Astrocyte (in vitro differentiated cells and primary cell): Measurements from ENCODE around the gene S100A11. TPM values are rescaled to one million over a fixed set of nuclear protein-coding genes. Genes with fewer than 3 reads are reported as not detected.
A peak's percentile ranks its signal among the peaks of the same experiment; 100 is the strongest.

ENCODE experiments used
- DNase-seq: peaks from one replicate; pipeline ENCODE4 v3.0.0-alpha.2; 2010; ENCODE audit warnings: low read depth
- FAIRE-seq: peaks from 2 replicates; lab custom pipeline; 2011; peaks lifted over from hg19 to GRCh38; lab: Jason Lieb, UNC
- H2AFZ ChIP-seq: 2 replicates; pipeline ENCODE4 v1.6.0; 2012; ENCODE audit warnings: low read depth, low read length, inconsistent platforms
- H3K27ac ChIP-seq: 2 replicates; pipeline ENCODE4 v1.5.1; 2011; ENCODE audit warnings: low read depth, low read length, inconsistent platforms
- H3K27me3 ChIP-seq: 2 replicates; pipeline ENCODE4 v1.6.0; 2011; ENCODE audit warnings: low read length, inconsistent platforms; ENCODE audit not compliant: insufficient read depth
- H3K36me3 ChIP-seq: 2 replicates; pipeline ENCODE4 v1.5.1; 2011; ENCODE audit warnings: low read length, inconsistent platforms; ENCODE audit not compliant: insufficient read depth
- H3K4me1 ChIP-seq: 2 replicates; pipeline ENCODE4 v1.5.1; 2011; ENCODE audit warnings: low read length, inconsistent platforms; ENCODE audit not compliant: insufficient read depth
- H3K4me2 ChIP-seq: 2 replicates; pipeline ENCODE4 v1.6.0; 2012; ENCODE audit warnings: low read length, inconsistent platforms
- H3K4me3 ChIP-seq: 2 replicates; pipeline ENCODE4 v1.5.1; 2011; ENCODE audit warnings: low read depth, mild to moderate bottlenecking, low read length, inconsistent platforms; ENCODE audit not compliant: insufficient read depth
- H3K79me2 ChIP-seq: 2 replicates; pipeline ENCODE4 v1.6.0; 2012; ENCODE audit warnings: mild to moderate bottlenecking, low read length, inconsistent platforms; ENCODE audit not compliant: insufficient read depth
- H3K9ac ChIP-seq: 2 replicates; pipeline ENCODE4 v1.6.0; 2012; ENCODE audit warnings: mild to moderate bottlenecking, low read length, inconsistent platforms
- H3K9me3 ChIP-seq: 2 replicates; pipeline ENCODE4 v1.5.1; 2012; ENCODE audit warnings: low read depth, mild to moderate bottlenecking, low read length, inconsistent platforms; ENCODE audit not compliant: insufficient read depth
- H4K20me1 ChIP-seq: 2 replicates; pipeline ENCODE4 v1.6.0; 2012; ENCODE audit warnings: low read length, inconsistent platforms; ENCODE audit not compliant: insufficient read depth
- H3K27ac Mint-ChIP-seq: one replicate; pipeline ENCODE4 v1.8.0; 2021; ENCODE audit warnings: mild to moderate bottlenecking, mixed read lengths; ENCODE audit not compliant: unreplicated experiment
- H3K27me3 Mint-ChIP-seq: one replicate; pipeline ENCODE4 v1.8.0; 2021; ENCODE audit warnings: low read depth, mixed read lengths; ENCODE audit not compliant: unreplicated experiment
- H3K36me3 Mint-ChIP-seq: one replicate; pipeline ENCODE4 v1.8.0; 2021; ENCODE audit warnings: low read depth, mixed read lengths; ENCODE audit not compliant: unreplicated experiment
- H3K4me1 Mint-ChIP-seq: one replicate; pipeline ENCODE4 v1.8.0; 2021; ENCODE audit warnings: low read depth, mixed read lengths; ENCODE audit not compliant: unreplicated experiment
- H3K4me3 Mint-ChIP-seq: one replicate; pipeline ENCODE4 v1.8.0; 2021; ENCODE audit warnings: mild to moderate bottlenecking, moderate library complexity, mixed read lengths; ENCODE audit not compliant: unreplicated experiment
- H3K9me3 Mint-ChIP-seq: one replicate; pipeline ENCODE4 v1.8.0; 2021; ENCODE audit warnings: mild to moderate bottlenecking, mixed read lengths; ENCODE audit not compliant: unreplicated experiment
- EZH2 ChIP-seq: IDR thresholded peaks from 2 replicates; pipeline ENCODE4 v1.6.1; 2012; ENCODE audit warnings: mild to moderate bottlenecking, low read length, inconsistent platforms; ENCODE audit not compliant: insufficient read depth
- total RNA-seq: library from RNA; stranded (reverse); gene quantifications from 2 replicates; pipeline ENCODE4 v1.2.1, GENCODE V29; 2021
- TF ChIP-seq, protein P1 (sequence below): IDR thresholded peaks from 2 replicates; pipeline ENCODE4 v1.5.1; 2011; ENCODE audit warnings: low read depth, mild to moderate bottlenecking, inconsistent platforms, low read length, moderate library complexity; ENCODE audit not compliant: insufficient read depth

The S100A11 gene
- total RNA-seq, 1 donor from 2014 or later: 1,482 TPM

DNA sequence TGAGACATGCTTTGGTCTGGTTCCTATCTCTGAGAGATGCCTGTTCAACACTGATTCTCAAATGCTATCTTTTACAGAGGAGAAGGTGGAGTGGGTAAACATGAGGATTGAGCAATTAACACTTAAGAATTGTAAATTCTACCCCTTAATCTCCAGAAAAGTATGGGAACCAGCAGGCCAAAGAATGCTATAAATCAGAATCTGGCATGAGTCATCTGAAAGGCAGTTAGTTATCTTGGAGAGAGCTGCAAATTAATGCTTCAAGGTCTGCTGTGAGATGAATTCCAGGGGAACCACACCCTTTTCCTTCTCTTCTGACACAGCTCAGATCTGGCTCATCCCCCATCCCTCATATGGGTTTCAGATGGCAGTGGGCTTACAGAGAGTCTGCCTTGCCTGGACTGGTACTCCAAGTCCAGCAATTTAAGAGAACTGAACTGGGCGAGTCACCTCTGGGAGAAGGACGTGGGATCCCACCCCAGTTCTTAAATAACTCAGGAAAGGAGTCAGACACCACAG is 48.3 kb downstream of the S100A11 start:
- Histone ChIP-seq H3K9me3 (no peaks in the 10 kb centered on the region), H3K27me3 (no peaks in the 10 kb centered on the region), H3K79me2 (peaks cover 82% of the 10 kb centered on the region), H4K20me1 (peaks cover 43% of the 10 kb centered on the region), H2AFZ (no peak overlapping the region), H3K9ac (peak overlapping the region; percentile 98), H3K27ac (peak overlapping the region; percentile 97), H3K4me1 (peaks cover 65% of the 10 kb centered on the region), H3K4me3 (peak overlapping the region; percentile 25), H3K4me2 (peak overlapping the region; percentile 97), H3K36me3 (peaks cover 27% of the 10 kb centered on the region)
- H3K9me3 Mint-ChIP-seq: no peaks in the 10 kb centered on the region
- H3K4me3 Mint-ChIP-seq: peak overlapping the region; percentile 99
- peaks cover 67% of the 10 kb centered on the region for H3K4me1 Mint-ChIP-seq
- TF ChIP-seq, protein P1, sequence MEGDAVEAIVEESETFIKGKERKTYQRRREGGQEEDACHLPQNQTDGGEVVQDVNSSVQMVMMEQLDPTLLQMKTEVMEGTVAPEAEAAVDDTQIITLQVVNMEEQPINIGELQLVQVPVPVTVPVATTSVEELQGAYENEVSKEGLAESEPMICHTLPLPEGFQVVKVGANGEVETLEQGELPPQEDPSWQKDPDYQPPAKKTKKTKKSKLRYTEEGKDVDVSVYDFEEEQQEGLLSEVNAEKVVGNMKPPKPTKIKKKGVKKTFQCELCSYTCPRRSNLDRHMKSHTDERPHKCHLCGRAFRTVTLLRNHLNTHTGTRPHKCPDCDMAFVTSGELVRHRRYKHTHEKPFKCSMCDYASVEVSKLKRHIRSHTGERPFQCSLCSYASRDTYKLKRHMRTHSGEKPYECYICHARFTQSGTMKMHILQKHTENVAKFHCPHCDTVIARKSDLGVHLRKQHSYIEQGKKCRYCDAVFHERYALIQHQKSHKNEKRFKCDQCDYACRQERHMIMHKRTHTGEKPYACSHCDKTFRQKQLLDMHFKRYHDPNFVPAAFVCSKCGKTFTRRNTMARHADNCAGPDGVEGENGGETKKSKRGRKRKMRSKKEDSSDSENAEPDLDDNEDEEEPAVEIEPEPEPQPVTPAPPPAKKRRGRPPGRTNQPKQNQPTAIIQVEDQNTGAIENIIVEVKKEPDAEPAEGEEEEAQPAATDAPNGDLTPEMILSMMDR: no peak
- TF ChIP-seq EZH2: no peak
- FAIRE-seq (peak; percentile 91), DNase-seq (peak; percentile 95)
- H3K27me3 Mint-ChIP-seq: no peaks in the 10 kb centered on the region
- H3K27ac Mint-ChIP-seq: peak overlapping the region; percentile 99
- H3K36me3 Mint-ChIP-seq: peaks cover 20% of the 10 kb centered on the region

GRCh38 chr1:151986501-151987190 is 50.2 kb downstream of the S100A11 start:
- Mint-ChIP-seq H3K9me3 (no peaks in the 10 kb centered on the region), H3K27me3 (no peaks in the 10 kb centered on the region), H3K36me3 (peaks cover 22% of the 10 kb centered on the region), H3K4me1 (peaks cover 78% of the 10 kb centered on the region), H3K4me3 (peak overlapping the region; percentile 1), H3K27ac (peak overlapping the region; percentile 99)
- Histone ChIP-seq H3K4me3 (no peak overlapping the region), H3K9me3 (no peaks in the 10 kb centered on the region), H3K79me2 (peaks cover 65% of the 10 kb centered on the region), H4K20me1 (peaks cover 43% of the 10 kb centered on the region), H3K9ac (no peak overlapping the region), H3K4me2 (peak overlapping the region; percentile 17), H3K4me1 (peaks cover 55% of the 10 kb centered on the region), H3K27ac (no peak overlapping the region), H3K36me3 (peaks cover 40% of the 10 kb centered on the region), H3K27me3 (no peaks in the 10 kb centered on the region), H2AFZ (no peak overlapping the region)
- no peak for DNase-seq
- TF ChIP-seq, protein P1: no peak
- no peak for TF ChIP-seq EZH2
- FAIRE-seq: no peak

- Histone ChIP-seq H3K79me2 (peaks cover 56% of the 10 kb centered on the region), H3K27ac (no peak overlapping the region), H3K36me3 (peaks cover 40% of the 10 kb centered on the region), H4K20me1 (peaks cover 42% of the 10 kb centered on the region), H3K27me3 (no peaks in the 10 kb centered on the region), H3K4me1 (peaks cover 53% of the 10 kb centered on the region), H2AFZ (no peak overlapping the region), H3K4me3 (no peak overlapping the region), H3K9ac (no peak overlapping the region), H3K9me3 (no peaks in the 10 kb centered on the region), H3K4me2 (no peak overlapping the region)
- H3K27ac Mint-ChIP-seq: peak overlapping the region; percentile 49
- H3K9me3 Mint-ChIP-seq: no peaks in the 10 kb centered on the region
- H3K4me3 Mint-ChIP-seq: peak overlapping the region; percentile 14
- FAIRE-seq (no peak), DNase-seq (no peak)
- TF ChIP-seq, protein P1: no peak
- peaks cover 27% of the 10 kb centered on the region for H3K36me3 Mint-ChIP-seq
- H3K4me1 Mint-ChIP-seq: peaks cover 85% of the 10 kb centered on the region
- H3K27me3 Mint-ChIP-seq: no peaks in the 10 kb centered on the region
Measured at GRCh38 chr1:151985768-151986167, 51.0 kb downstream of the S100A11 start.
